ENCODE data around the gene CFAP61. TPM values are rescaled to one million over a fixed set of nuclear protein-coding genes. Genes with fewer than 3 reads are reported as not detected.

Gene CFAP61
- total RNA-seq, 1 experiment from 2014 or later: 0.16 TPM

DNA sequence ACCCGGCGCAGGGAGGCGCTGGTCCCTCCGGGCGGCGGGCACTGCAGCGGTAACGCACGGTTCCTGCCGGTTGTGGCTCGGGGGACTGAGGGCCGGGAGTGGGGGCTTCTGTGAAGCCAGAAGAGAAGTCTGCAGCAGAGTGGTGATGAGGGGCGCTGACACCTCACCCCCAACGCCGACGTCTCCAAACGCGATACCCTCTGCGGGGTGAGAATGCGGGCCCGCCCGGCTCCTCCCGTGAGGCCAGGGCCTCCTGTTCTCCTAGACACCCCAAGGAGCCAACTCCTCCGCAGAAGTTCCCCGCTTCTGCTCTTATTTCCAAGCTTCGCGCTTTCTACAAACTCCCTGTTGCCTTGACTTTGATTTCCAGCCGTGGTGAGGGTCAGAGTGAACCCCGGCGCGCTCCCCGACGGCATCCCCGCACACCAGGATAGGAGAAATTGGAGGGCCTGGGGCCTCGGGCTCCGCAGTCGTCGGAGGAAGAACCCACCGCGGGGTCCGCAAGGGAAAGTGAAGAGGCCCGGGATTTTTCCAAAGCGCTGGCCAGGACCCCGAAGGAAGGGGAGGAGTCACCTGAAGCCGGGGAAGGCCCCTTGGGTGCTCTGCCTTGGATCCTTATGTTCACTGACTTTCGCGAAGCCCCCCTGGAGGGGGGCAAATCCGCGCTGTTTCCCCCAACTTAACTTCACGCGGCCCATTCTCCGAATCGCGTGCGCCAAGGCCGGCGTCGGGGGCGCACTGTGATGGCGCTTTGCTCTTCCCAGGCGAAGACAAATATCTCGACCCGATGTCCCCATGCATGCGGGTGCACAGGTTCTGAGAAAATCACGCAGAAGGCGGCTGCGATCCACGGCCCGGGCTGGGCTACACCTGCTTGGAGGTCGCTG, 312.5 kb downstream of the CFAP61 start:
- DNase-seq (ENCODE audit: low spot score): no peak

DNA sequence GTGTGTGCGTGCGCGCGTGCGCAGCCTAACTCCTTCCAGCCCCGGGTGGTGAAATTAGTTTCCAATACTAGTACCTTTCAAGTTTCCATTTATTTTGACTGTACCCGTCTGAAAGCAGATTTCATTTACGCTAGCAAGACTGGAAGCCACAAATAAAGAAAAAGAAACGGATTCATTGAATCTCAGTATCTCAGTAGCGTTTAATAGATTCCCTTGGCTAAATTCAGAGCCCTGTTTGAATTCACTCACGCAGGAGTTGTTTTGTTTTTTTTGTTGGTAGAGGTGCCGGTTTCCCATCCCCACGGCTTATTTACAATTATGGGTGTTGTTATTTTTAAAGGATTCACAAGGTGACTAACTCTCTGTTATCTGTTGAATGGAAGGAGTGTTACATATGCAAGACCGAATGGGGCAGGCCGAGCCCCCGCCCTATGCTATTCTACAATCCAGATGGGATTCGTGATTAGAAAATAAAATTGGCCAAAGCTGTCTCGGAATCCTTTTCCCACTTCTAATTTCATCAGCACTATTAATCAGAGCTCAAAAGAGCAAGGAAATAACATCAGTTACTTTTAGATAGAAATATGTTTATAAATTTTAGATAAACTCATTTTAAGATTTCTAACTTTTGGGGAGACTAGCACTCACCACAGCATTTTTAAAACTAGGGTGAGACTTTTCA, 313.3 kb downstream of the CFAP61 start:
- DNase-seq (ENCODE audit: low spot score): no peak

DNA sequence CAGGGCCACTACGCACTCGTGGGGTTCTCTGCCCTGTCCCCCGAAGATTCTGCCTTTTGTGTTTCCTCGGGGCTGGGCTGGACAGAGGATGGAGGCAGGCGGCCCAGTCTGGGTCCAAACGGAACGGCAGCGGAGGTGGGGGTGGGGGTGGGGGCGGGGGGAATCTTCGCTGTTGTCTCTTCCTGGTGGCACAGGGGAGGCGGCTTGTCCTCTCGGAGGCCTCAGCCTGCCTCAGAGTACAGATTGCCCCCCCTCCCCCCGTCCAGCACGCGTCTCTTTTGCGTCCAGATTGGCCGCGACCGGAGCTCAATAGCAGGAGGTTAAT, 314.2 kb downstream of the CFAP61 start:
- DNase-seq (ENCODE audit: low spot score): no peak

DNA sequence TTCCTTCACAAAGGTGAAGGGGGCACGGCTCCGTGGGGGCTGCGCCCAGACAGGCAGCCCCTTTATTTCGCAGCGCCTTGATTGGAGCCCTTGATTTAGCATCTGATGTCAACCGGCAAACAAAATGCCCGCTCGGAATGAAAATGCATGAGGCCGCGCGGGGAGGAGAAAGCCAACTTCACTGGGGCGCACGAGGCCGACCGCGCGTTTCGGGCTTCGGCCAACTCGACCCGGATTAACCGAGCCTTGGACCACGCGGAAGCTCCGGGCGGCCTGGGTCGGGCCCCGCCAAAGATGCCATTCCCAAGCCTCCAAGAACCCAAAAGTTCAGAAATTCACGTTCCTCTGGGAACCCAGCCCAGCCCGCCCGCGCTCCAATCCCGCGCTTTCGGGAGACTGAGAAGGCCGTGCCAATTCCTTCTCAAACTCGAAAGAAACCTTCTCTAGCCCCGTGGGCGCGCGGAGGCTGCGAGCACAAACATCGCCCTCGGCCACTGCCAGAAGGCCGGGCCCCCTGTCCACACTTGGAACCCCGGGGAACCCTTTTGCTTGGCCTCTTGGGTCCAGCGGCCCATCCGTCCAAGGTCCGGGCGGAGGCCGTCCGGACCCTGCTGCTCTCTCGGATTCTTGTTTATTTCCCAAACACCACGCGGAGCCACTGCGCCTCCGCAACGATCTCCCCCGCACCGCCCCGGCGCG, 314.7 kb downstream of the CFAP61 start:
- DNase-seq (ENCODE audit: low spot score): no peak

DNA sequence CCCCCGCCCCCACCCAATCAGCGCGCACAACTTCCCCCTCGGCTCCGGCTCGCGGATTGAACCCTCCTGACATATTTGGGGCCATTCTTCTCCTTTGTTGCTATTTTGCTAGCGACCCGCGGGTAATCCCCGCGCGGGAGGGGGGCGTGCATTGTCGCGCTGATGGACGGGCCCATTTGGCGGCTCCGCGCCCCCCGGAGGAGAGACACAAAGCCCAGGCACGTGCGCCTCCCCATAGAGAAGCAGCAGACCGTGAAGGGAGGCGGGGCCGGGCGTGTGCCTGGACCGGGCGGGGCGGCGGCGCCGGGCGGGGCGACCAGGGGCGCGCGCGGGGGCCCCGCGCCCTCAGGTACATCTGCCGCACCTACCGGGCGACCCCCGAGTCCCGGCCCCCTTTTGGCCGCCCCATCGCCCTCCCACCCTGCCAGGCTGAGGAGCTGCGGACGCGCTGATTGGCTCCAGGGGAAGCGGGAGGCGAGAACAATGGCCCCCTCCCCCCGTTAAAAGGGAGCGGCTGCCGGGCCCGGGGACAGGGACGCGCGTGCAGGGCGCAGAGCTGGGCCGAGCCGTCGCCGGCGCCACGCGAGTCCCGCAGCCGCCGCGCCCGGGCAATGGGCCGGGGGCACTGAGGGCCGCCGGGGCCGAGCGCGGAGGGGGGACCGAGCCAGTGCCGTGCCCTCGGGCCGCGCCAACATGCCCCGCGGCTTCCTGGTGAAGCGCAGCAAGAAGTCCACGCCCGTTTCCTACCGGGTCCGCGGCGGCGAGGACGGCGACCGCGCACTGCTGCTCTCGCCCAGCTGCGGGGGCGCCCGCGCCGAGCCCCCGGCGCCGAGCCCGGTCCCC, 315.5 kb downstream of the CFAP61 start, which contains the start of gene INSM1:
Gene INSM1, plus strand, starts transcription at position 530 of the 843 bp plus-strand sequence. Its CDS starts 164 bp downstream, at position 694.
- no peak for DNase-seq (ENCODE audit: low spot score)

DNA sequence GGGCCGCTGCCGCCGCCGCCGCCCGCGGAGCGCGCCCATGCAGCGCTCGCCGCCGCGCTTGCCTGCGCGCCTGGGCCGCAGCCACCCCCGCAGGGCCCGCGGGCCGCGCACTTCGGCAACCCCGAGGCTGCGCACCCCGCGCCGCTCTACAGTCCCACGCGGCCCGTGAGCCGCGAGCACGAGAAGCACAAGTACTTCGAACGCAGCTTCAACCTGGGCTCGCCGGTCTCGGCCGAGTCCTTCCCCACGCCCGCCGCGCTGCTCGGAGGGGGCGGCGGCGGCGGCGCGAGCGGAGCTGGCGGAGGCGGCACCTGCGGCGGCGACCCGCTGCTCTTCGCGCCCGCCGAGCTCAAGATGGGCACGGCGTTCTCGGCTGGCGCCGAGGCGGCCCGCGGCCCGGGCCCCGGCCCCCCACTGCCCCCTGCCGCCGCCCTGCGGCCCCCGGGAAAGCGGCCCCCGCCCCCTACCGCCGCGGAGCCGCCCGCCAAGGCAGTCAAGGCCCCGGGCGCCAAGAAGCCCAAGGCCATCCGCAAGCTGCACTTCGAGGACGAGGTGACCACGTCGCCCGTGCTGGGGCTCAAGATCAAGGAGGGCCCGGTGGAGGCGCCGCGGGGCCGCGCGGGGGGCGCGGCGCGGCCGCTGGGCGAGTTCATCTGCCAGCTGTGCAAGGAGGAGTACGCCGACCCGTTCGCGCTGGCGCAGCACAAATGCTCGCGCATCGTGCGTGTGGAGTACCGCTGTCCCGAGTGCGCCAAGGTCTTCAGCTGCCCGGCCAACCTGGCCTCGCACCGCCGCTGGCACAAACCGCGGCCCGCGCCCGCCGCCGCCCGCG, 316.3 kb downstream of the CFAP61 start:
- DNase-seq (ENCODE audit: low spot score): no peak

DNA sequence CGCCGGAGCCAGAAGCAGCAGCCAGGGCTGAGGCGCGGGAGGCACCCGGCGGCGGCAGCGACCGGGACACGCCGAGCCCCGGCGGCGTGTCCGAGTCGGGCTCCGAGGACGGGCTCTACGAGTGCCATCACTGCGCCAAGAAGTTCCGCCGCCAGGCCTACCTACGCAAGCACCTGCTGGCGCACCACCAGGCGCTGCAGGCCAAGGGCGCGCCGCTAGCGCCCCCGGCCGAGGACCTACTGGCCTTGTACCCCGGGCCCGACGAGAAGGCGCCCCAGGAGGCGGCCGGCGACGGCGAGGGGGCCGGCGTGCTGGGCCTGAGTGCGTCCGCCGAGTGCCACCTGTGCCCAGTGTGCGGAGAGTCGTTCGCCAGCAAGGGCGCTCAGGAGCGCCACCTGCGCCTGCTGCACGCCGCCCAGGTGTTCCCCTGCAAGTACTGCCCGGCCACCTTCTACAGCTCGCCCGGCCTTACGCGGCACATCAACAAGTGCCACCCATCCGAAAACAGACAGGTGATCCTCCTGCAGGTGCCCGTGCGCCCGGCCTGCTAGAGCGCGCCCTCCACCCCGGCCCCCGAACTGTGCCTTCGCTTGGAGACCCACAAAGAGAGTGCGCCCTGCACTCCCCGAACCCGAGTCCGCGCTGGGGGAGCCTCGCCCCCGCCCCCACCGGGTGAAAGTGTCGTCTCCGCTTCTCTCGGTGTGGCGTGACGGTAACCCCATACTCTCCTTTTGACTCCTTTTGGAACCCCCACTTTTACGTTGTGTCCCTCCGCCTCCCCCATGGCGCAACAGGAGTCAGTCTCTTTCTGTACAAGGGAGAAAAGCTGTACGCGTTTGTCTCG, 317.1 kb downstream of the CFAP61 start:
- DNase-seq (ENCODE audit: low spot score): no peak

DNA sequence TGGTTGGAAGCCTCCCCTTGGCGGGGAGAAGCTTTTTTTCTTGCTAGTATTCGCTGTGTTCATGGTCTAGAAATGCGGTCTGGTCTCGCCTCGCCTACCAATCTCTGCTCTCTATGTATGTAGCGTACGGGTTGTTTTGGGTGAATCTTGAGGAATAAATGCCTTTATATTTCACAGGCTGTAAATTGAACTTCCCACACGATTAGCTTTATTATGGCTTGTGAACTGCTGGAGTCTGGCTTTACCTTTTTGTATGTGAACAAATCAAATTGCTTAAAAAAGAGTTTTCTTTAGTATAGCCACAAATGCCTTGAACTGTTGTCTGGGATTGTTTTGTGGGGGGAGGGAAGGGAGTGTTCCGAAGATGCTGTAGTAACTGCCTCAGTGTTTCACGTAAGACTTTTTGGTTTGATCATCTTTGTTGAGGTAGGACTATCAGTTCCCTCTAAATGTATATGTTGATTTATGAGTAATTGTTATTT, 317.8 kb downstream of the CFAP61 start:
- DNase-seq (ENCODE audit: low spot score): no peak

DNA sequence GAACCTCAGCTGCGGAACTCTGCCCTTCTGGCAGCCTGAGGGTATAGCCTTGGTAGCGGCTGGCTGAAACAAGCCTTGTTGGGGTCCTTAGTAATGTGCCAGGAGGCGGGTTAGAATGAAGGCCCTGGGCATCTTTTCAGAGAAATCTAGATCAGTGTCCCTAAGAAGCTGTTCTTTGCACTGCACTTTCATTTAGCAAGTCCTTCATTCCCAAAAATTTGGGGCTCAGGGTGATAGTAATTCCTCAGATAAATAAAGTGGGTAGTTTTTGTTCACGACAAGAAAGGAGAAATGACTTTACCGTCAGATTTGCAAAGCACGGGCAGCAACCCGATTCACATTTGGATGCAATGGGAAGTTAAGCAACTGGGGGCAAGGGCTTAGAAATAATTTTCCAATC, 318.8 kb downstream of the CFAP61 start:
- DNase-seq (ENCODE audit: low spot score): no peak

DNA sequence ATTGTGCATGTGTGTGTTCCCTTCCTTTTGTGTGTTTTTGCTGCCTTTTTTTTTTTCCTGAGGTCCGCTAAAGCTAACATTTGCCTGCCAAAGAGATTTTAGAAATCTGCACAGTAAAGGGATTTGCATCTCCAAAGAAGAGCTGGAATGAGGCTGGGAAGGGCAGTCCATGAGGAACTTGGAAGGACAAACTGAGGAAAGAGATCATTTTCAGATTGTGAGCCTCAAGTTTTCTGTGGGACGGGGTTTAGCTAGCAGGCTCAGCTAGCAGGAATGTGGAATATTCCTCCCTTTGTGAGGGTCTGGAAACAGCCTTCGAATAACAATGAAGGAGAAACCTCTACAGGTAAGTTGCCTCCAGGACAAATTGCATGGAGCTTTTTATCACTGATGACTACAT, 319.3 kb downstream of the CFAP61 start:
- no peak for DNase-seq (ENCODE audit: low spot score)

DNA sequence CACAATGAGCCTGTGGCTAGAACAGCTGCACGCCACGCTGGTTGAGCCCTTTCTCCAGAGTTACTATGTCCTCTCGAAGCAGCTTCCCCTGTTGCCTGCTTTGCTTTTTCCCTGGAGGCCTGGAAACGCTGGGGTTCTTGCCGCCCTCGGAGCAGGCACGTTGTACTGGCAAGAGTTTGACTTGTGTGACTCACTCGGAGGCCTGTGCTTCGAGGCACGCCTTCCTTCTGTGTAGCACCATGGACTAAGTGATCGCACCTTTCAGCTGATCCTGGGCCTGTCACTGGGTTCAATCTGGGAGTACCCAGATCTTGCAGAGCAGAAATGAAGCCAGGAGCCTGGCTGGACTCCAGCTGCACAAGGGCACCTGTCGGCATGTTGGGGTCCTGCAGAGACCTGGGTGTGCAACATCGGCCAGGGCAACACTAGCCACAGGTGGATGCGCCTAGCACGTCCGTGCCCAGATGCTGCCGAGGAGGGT, 320.8 kb downstream of the CFAP61 start:
- no peak for DNase-seq (ENCODE audit: low spot score)

DNA sequence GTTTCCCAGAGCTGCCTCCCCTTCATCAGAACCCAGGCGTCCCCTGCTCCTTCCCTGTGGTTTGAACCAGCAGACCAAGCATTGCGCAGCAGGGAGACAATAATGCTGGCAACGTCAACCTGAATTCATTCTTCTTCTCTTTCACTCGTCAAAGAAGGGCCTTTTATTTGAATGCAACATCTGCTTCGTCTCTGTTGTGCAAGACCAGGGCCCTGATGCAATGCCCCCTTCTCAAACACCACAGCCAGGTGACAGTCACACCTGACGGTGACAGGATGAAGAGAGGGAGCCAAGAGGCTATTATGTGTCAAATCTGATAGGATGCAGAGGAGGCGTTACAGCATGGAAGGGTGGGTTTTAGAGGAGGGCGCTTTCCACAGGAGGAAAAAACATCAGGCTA, 323.5 kb downstream of the CFAP61 start:
- DNase-seq (ENCODE audit: low spot score): no peak

DNA sequence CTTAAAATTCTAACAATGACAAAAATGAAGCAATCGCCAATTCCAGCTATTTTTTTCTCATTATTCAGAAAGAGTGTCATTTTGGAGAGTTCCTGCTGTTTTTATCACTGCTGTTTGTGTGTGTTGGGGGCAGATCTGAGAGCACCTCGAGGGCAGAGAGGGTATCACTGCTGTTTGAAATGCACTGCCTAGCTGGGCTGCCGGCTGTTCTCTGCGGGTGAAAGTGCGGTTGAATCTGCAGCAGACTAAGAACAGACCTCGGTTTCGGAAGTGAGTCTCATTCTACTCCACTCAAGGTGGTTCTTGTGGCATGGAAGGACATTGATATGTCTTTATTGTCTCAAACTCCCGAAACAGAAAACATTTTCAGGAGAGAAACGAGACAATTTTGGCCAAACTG, 333.9 kb downstream of the CFAP61 start:
- DNase-seq (ENCODE audit: low spot score): no peak

DNA sequence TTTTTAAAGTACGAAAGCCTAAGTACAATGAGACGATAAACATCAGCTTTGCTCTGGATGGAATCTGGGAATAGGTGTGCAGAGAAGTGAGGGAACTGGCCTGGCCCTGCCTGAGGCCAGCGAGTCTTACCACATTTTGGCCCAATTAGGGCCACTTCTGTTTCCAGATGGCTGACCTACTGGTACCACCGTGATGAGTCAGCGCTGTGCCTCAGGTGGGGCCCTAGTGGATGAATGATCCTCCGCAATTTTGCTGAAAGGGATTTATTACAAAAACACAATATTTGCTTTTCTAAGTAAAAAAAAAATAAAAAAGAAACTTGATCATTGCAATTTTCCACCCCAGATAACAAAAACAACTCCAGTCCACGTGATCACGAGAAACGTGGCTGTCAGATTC, 338.1 kb downstream of the CFAP61 start:
- no peak for DNase-seq (ENCODE audit: low spot score)

DNA sequence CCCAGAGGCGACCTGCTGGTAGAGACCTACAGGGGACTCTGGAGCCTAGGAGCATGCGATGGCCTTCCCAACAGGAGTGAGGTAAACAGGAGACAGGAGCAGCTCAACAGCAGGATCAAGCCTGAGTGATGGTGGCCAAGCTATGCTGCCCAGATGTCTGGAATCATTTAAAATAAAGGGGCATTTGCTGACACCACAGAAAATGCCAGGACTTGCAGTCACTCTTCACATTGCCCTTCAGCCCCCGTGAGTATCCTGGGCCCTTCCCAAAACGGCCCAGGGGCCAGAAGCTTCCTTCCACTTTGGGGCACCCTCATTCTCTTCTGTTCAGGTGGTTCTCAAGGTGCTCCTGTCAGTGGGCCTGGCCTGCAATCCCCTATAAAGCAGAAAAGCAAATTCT, 338.8 kb downstream of the CFAP61 start:
- DNase-seq (ENCODE audit: low spot score): no peak

DNA sequence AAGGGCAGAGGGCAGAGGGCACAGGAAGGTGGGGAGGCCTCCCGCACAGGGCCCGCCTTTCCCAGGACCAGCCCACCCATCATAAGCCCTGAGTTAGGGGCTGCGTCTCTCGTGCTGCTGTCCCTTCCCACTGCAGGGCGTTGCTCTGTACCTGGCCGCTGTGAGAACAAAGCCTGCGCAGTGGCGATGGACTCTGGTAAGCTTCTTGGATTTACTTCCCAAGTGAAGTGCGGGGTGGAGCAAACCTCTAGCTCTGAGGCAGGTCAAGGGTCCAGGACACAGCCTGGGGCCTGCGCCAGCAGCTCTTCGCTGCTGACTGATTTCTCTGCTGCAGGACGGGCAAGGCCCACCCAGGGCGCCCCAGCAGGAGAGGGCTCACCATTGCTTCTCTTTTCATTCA, 339.4 kb downstream of the CFAP61 start:
- DNase-seq (ENCODE audit: low spot score): no peak

DNA sequence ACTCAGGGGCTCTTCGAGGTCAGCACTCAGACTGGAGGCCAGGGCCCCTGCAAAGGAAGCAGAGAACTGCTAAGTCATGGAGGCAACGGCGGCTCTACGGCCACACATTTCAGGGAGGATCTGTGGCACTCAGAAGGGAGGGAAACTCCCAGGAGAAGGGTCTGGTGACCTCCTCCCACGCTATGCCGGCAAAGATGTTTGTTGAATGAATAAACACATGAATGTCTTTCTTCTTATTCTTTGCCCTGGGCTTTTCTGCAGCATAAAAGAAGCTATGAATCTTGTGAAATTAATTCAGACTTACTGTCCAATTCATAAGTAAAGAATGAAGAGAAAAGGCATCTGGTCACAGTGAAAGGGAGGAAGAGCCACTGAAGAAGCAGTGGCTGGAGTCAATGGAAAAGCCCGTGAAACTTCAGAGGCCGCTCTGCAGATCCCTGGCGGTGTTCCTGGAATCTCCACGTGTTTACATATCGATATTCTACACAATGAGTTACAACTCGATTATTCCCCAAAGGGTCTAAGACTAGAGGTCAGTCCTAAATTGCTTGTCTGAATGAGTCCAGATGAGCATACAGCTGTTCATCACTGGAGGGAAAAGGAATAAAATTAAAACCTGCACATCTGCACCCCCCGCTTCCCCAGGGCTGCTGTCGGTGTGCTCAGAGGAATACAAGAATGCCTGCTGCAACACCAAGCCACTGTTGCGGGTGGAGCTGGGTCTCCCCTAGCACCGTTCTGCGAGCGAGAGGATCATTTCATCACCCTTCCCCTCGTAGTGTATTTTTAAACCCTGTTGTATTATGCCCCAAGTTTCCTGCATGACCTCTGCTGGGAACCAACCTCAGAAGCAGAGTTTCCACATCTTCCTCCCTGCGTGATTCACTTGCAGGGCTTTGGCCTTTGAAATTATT, 341.1 kb downstream of the CFAP61 start:
- DNase-seq (ENCODE audit: low spot score): no peak

DNA sequence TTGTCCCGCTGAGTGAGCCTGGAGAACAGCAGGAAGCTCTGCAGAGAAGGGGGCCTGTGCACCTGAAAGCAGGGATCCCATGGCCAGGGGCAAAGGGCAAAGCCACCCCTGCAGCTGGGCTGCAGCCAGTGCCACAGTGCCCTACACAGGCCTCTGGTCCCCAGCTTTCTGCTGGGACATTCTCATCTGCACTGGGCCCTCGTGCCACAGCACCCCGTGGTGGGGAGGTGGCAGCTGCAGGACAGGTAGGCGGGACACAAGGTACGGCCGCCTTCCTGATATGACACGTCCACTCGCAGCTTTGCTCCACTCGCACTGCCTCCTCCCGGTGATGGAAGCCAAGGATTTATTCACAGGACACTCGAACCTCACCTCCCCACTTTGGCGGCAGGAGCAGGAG, 342.8 kb downstream of the CFAP61 start:
- no peak for DNase-seq (ENCODE audit: low spot score)

Measured in A172 (cell line).